AG09309 (cell line): ENCODE results near the gene GPATCH3.

ENCODE experiments used
- DNase-seq: peaks from one replicate; pipeline ENCODE4 v3.0.0-alpha.2; 2010; ENCODE audit warnings: low read depth
- H3K4me3 ChIP-seq: 2 replicates; pipeline ENCODE4 v1.5.1; 2011; ENCODE audit warnings: mild to moderate bottlenecking, low read depth, low read length, moderate library complexity; ENCODE audit not compliant: control insufficient read depth
- TF ChIP-seq, protein P1 (sequence below): IDR thresholded peaks from 2 replicates; pipeline ENCODE4 v1.5.1; 2011; ENCODE audit warnings: mild to moderate bottlenecking, low read depth, low read length, inconsistent platforms; ENCODE audit not compliant: insufficient read depth, control insufficient read depth; ENCODE audit errors: missing control alignments

GPATCH3 gene

DNA sequence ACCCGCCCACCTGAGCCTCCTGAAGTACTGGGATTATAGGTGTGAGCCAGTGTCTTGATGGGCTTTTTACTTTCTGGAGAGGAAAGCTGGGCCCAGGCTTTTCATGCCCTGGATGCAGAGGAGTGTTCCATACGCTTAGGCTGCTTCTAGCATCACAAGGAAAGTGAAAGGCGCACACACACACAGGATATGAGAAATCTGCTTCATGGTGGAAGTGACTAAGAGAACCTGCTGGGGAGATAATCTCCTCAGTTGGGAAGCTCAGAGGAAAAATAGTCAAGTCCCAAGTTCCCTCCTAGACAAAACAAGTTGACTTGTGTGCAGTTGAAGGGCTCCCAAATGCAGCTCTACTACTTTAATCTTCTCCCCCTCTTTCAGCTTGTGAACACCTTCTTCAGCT, 23.4 kb upstream of the GPATCH3 start:
- H3K4me3 ChIP-seq = no peak overlapping the region
- no peak for DNase-seq
- TF ChIP-seq, protein P1, sequence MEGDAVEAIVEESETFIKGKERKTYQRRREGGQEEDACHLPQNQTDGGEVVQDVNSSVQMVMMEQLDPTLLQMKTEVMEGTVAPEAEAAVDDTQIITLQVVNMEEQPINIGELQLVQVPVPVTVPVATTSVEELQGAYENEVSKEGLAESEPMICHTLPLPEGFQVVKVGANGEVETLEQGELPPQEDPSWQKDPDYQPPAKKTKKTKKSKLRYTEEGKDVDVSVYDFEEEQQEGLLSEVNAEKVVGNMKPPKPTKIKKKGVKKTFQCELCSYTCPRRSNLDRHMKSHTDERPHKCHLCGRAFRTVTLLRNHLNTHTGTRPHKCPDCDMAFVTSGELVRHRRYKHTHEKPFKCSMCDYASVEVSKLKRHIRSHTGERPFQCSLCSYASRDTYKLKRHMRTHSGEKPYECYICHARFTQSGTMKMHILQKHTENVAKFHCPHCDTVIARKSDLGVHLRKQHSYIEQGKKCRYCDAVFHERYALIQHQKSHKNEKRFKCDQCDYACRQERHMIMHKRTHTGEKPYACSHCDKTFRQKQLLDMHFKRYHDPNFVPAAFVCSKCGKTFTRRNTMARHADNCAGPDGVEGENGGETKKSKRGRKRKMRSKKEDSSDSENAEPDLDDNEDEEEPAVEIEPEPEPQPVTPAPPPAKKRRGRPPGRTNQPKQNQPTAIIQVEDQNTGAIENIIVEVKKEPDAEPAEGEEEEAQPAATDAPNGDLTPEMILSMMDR = no peak

DNA sequence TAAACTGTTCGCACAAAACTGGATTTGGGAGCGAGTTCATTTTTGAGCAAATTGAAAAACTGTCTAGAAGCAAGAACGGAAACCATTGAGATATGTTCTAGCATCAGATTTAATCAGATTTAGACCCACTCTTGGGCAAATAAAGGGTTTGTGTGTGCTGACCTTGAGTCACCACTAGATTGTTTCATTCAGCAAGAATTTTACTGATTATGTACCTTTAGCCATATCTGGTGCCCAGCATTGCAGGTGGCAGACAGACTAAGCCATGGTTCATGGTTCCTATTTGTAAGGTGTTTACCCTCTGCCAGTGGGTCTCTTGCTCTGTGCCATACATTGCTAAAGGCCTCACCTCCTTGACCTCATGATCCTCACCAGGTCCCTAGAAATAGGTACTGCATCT, 22.6 kb upstream of the GPATCH3 start:
- DNase-seq = no peak
- H3K4me3 ChIP-seq = peak overlapping the region; percentile 66
- TF ChIP-seq, protein P1 = no peak

DNA sequence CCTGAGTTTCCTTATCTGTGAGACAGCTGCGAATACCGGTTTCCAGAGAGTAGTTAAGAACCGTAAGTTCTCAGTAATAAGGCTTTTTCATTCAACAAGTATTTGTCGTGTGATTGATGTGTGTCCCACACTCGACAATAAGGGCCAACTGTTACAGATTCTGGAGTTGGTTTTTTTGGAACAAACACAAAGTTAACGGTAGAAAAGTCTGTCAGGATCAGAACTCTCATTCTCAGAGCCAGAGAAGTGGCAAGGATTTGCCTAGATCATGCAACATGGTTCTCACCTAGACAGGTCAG, 22.1 kb upstream of the GPATCH3 start:
- no peak for DNase-seq
- H3K4me3 ChIP-seq = peak overlapping the region; percentile 66
- TF ChIP-seq, protein P1 = no peak

DNA sequence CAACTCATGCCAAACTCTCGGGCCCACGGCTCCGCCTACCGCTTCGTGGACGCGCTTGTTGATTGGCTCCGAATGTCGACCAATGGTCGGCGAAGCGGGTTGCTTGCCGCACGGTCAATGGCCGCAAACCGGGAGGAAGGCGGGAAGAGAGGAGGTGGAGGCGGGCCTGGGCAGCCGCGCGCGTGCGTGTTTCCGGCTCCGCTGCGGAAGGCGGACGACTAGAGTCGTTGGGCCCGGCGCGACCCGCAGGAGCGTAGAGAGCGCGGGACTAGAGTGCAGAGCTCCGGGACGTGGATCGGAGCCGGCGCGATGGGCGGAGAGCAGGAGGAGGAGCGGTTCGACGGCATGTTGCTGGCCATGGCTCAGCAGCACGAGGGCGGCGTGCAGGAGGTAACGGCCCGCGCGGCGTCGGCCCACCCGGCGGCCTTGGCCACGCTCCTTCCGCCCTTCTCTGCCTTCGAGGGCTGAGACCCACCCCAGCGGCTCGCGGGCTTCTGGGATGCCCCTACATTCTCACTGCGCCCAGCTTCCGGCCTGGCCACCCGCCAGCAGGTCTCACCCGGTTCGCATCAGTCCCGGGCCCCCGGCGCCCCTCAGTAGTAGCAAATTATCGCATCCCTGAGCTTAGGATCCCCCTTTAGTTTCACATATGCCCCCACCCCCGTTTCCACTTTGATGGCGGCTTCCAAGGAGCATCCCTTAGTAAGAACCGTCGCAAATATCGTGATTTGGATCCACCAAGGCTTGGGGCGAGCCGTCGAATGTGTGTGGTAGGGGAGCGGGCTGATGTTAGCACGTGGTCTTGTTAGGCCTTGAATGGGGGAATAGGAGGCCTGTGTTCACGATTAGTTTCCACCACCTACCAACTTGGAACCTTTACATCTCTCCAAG, 21.5 kb upstream of the GPATCH3 start, which contains the start of gene NUDC:
Gene NUDC (plus strand): TSS at position 204 of the 891 bp plus-strand sequence. CDS start 106 bp downstream, at position 310.
- peak; percentile 82 for DNase-seq
- peak within 1 kb of the TSS; percentile 66 for H3K4me3 ChIP-seq
- TF ChIP-seq, protein P1 = no peak

DNA sequence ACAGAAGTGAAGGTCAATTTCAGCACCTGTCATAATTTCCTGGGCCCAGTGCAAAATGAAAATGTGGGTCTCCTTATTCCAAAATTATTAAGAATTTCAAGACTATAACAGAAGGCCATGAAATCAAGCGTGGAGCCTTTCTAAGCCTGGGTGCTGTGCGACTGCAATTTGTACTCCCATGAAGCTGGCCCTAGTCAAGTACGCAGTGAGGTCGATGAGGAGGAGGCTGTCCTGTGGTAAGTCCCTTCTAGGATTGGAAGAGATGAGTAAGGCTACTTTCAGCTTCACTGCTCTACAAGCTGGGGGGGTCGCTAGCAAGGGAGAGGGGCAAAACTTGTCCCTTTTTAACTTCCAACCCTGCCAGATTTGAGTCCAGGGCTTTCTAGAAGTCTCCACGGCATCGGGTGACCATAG, 20.9 kb upstream of the GPATCH3 start:
- no peak for DNase-seq
- TF ChIP-seq, protein P1 = no peak
- peak overlapping the region; percentile 46 for H3K4me3 ChIP-seq

DNA sequence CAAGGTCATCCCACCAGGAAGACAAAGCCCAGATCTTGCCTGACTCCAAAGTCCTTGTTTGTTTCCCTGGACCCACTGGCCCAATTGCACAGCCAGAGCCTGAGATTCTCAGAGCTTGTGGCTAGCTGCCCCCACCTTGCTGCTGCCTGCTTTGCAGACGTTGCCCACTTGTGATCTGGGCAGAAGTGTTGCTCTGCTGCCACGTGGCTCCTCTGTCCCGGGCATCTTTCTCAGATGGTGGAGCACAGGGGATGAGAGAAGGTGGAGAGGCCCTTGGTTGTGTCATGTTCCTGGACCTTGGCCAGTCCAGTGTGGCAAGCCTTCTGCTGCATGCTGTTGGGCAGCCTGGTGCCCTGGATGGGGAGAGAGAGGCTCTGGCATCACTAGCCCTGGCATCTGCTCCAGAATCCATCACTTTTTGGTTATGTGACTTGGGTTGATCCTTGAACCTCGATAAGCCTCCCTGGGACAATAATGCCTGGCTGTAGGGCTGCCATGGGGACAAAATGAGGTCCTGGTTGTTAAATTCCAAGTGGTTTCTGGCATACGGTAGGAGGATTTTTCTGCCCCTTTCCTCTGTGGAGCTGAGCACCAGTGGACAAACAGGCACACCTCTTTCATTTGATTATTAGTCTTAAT, 15.1 kb upstream of the GPATCH3 start:
- H3K4me3 ChIP-seq = no peak overlapping the region
- TF ChIP-seq, protein P1 = no peak
- no peak for DNase-seq
